NCI-H187 treated with DMSO at 0.1 percent for 48 hours (cell line): ENCODE measurements around the gene CHGA.

Experiments
- DNase-seq: peaks from one replicate; lab custom pipeline; 2025; lab: John Stamatoyannopoulos, UW

CHGA gene

DNA sequence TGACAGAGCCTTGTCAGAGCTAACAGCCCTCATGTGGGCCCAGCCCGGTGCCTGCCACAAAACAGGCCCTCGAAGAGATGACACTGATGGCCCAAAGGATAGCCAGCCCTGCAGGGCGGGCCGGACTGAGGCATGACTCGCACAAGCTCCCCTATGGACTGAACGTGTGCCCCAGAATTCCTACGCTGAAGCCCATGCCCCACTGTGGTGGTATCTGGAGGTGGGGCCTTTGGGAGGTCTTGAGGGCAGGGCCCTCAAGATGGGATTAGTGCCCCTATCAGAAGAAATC lies 38.6 kb downstream of the CHGA start:
- no peak for DNase-seq

DNA sequence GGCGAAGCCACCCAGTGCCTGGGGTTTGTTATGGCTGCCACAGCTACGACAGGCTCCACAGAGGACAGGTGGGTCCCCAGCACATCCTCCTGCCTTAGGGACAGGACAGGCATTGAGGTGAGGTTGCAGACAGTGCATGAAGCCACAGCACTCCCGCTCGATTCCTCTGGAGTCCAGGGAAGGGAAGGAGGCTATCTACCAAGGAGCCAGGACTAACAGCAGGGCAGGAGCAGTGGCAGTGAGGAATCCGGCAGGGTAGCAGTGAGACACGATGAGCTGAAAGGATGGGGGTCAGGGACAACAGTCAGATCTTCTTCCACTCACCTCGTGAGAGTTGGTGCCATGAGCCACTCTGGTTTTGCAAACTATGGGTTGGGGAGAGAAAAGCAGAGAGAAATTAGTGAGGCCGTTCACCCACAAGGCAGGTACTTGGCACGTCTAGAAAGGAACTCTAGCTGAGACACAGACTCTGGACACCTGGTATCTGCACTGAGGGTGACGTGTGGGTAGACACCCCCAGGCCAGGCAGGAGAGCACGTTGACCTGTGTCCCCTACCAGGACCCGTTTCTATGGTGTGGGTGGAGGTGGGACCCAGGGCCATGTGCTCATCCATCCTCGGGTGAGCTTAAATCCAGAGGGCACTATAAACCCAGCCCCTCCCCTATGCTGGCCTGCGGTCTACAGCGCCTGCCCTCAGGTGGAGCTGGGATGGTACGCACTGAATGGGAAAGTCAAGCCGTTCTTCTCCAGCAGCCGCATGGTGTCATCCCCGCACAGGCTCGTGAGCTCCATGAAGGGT lies 39.3 kb downstream of the CHGA start:
- DNase-seq: no peak

GRCh38 chr14:92962831-92963095 lies 39.8 kb downstream of the CHGA start:
- DNase-seq: no peak

DNA sequence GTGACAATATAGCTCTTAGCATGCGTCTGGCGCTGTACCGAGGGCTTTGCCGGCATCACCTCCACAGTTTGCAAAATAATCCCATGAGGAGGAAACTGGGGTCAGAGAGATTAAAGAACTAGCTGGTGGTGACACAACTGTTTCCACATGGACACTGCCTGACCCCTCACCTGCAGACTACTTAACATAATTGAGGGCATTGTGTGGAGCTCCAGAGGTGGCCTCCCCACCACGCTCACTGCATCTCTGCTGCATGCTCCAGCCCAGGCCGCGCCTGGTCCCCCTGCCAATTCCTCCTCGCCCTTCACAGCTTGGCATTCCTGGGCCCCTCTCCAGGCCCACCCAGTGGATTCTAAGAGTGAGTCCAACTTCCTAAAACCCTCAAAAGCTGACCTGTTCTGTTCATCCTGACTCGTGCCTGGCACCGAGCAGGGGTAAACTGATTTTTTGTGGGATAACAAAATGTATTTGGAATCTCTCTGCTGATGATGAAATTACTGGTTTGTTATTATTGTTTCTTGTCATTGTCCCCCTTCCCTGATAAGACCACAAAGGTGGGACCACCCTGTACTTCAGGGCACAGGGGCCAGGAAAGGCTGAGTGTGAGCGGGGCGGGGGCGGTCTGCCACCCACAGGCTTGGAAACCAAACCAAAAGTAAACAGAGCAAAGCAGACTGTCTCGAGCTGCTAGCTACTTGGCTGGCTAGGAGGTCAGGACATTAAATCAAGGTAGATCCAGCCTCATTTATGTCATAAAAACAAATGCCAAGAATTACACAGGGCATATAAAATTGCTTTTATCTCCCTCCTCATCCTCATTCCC lies 40.6 kb downstream of the CHGA start:
- no peak for DNase-seq

DNA sequence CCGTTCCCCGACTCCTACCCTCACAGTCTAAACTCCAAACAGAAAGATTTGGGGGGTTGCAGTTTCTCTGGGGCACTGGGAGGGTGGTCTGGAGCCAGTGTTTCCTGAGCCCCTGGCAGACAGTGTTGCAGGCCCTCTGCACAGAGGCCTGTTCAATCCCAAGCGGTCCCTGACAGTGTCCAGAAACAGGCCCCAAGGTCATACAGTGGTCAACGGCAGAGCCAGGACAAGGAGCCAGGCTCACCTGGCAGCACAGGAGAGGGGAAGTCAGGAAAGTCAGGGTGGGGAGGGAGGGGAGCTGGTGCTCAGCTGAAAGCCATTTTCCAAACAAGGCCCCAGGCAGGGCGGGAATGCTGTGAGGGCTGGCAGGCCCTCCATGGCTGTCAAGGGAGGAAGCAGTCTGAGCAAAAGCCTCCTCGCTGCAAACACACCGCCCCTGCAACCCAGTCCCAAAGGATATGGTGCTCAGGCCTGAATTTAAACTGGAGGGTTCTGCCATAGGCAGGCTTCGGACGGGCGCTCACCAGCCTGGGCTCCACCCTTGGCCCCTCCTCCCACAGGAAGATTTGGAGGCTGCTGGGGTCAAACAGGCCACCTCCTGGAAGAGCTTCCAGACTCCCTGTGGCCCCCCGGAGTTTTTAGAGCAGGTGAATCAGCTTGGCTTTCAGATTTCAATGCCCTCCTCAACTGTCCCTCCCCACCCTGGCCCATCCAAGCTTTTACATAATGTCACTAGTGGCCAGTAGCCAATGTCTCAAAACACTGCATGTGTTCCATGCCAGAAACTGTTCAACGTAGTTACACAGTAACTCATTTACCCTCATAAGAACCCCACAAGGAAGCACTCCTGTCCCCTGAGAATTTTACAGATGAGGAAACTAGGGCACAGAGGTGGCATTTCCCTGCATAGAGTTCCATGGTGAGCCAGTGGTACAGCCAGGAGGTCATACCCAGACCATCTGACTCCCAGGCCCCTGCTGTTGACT lies 41.5 kb downstream of the CHGA start:
- no peak for DNase-seq

GRCh38 chr14:92965281-92965680 lies 42.3 kb downstream of the CHGA start:
- DNase-seq: no peak

DNA sequence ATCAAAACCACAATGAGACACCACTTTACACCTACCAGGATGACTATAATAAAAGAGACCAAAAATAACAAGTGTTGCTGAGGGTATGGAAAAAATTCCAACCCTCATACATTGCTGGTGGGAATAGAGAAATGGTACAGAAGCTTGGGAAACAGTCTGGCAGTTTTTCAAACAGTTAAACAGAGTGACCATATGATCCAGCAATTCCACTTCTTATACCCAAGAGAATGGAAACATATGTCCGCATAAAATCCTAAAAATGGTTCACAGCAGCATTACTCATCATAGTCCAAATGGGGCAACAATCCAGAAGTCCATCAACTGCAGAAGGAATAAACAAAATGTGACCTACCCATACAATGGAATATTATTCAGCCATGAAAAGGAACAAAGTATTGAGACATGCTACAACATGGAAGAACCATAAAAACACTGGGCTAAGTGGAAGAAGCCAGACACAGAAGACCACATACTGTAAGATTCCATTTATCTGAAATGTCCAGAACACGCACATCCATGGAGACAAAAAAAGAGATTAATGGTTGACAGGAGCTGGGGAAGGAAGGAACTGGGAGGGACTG lies 44.5 kb downstream of the CHGA start:
- DNase-seq: no peak

GRCh38 chr14:92968291-92969020 lies 45.5 kb downstream of the CHGA start:
- no peak for DNase-seq

DNA sequence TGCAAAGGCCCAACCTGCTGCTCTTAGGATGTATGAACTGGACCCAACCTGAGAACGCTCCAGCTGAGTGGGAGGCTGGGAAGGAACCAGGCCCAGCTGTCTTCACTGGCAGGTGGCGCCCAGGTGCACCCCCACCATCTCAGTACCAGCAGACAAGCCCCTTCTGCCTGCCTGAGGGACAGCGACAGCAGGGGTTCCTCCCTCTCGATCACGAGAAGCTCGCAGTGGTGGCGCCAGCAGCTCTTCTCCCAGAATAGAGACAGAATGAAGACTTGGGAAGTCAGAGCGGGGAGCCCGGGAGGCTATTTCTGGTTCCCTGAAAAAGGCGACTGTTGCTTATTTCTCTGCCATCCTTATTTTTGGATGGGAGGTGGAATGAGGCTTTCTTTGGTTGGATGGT lies 46.5 kb downstream of the CHGA start:
- DNase-seq: no peak

- no peak for DNase-seq
These were observed 46.9 kb downstream of the CHGA start for GRCh38 chr14:92969871-92970270.

GRCh38 chr14:92970271-92970670 lies 47.3 kb downstream of the CHGA start:
- DNase-seq: no peak

DNA sequence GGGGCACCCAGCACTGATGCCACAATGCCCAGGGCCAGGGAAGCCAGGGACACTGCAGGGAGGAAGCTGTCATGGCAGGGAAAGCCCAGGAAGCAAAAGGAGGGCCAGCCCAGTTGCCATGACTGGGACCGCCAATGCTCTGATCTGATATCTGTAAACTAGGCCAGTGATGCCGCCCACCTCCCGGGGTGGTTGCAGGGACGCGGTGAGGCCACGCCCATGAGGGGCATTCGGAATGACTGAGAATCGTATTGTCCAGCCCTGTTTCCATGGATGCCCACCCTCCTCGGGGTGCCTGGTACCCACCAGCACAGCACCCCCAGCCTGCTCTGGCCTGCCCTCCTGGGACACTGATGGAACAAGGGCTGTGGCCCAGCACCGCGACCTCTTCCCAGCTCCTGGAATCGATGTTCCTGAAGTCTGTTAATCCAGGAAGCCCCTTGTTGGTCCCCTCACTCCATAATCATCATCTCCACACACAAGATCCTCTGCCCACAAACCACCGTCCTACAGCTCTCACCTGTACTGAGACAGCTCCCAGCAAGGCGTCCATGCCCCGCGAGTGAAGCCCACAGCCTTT lies 48.7 kb downstream of the CHGA start:
- DNase-seq: no peak

DNA sequence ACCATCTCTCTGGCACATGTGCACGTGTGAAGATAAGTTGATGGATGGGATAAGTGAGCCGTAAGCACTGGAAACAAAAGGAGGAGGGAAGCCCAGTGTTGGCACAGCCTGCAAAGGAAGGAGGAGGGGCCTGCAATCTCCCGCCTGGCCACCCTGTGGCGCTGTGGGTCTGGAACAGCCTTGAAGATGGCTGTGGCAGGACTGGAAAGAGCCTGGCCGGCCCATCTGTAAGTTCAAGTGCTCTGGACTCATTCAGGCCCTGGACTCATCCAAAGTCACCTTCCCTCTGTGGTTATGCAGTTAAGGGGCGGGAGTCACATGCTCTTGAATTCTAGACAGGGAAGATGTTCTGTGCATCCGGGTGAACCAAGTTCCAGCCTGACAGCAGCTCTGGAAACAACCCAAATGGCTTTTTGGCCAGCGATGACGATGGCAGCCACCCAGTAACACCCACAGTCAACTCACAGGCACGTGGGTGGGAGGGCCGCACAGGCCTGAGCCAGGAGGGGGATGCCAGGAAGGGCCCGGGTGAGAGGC lies 50.4 kb downstream of the CHGA start:
- no peak for DNase-seq

DNA sequence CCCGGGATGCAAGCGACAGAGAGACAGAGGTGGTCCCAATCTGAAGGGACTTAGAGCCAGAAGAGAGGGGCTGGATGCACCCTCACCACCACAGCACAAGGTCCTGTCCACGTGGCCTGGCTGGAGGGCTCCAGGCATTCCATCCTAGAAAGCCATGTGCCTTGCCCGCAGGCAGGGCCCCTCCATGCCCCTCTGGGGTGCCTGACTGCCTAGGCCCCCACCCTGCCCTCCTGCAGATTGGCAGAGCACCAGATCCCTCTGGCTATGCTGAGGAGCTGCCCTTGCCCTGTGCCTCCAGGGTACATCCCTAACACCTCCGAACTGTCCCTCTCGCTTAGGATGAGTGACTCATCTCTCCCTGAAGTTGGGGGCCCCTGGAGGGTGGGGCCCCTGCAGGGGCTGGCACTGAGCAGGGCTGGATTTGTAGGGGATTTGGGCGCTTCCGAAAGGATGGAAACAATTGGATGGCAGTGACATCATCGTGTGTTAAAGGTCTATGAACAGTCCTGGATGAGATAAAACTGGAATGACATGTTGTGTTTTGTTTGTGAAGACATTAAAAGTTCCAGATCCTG lies 50.9 kb downstream of the CHGA start:
- no peak for DNase-seq

DNA sequence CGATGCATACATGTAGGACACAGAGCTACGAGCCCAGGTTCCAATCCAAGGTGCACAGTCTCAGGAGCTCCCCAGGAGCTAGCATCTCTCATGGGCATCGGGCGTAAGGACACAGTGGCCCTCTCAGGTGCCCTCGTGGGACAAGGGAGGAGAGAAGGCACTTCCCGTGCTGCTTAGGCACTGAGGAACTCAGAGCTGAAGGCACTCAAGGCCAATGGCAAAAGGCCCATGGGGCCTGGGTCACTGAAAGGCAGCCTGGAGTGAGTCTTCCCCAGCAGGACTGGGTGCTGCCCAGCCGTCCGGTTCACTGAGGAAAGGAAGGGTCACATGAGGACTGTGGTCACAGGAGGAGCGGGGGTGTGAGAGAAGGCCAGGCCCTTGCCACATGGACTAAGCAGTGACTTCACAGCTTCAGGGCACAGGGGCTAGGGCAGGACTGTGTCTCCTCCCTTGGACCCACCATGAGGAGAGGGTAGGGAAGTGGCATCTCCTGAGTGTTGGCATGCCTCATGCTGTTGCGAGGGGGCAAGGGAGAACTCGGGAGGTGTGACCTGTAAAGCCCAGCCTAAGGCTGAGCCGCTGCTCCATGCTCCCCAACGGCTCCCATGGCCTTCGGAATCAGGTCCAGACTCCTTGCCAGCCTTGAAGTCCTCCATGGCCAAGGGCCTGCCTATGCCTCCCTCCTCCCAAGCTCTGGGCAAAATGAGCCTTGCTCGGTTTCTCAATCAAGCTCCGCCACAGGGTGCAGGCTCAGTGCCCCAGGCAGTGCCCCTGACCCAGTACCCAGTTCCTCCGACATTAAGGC lies 51.8 kb downstream of the CHGA start:
- DNase-seq: no peak

- DNase-seq: no peak
These were observed 53.3 kb downstream of the CHGA start for GRCh38 chr14:92976268-92976667.

GRCh38 chr14:92978229-92979021 lies 55.5 kb downstream of the CHGA start:
- DNase-seq: no peak

GRCh38 chr14:92980866-92981265 lies 57.9 kb downstream of the CHGA start:
- no peak for DNase-seq

- DNase-seq: no peak
These were observed 58.8 kb downstream of the CHGA start for GRCh38 chr14:92981726-92982125.
